ENCODE measurements around the gene FMO2.

Gene FMO2

DNA sequence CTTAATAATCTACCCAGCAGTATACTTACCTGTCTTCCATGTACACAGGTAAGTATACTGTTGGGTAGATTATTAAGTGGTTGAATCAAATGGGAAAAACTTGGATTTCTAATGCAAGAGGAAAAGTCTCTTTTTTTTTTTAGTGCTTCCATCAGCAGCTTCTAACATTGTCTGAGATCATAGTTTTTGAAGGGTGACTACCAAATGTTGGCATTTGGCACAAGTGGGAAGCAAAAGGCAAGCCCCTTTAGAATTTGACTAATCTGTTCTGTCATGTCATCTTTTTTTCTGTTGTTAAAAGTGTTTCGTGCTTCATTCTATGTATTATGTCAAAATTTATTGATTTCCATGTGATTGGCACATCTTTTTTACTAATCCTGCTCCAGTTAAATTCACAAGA is 63.7 kb downstream of the FMO2 start:
- H3K27me3 ChIP-seq (ENCODE audit: insufficient read depth, poor library complexity, severe bottlenecking), result no peaks in the 10 kb centered on the region
- TF ChIP-seq, protein P1, sequence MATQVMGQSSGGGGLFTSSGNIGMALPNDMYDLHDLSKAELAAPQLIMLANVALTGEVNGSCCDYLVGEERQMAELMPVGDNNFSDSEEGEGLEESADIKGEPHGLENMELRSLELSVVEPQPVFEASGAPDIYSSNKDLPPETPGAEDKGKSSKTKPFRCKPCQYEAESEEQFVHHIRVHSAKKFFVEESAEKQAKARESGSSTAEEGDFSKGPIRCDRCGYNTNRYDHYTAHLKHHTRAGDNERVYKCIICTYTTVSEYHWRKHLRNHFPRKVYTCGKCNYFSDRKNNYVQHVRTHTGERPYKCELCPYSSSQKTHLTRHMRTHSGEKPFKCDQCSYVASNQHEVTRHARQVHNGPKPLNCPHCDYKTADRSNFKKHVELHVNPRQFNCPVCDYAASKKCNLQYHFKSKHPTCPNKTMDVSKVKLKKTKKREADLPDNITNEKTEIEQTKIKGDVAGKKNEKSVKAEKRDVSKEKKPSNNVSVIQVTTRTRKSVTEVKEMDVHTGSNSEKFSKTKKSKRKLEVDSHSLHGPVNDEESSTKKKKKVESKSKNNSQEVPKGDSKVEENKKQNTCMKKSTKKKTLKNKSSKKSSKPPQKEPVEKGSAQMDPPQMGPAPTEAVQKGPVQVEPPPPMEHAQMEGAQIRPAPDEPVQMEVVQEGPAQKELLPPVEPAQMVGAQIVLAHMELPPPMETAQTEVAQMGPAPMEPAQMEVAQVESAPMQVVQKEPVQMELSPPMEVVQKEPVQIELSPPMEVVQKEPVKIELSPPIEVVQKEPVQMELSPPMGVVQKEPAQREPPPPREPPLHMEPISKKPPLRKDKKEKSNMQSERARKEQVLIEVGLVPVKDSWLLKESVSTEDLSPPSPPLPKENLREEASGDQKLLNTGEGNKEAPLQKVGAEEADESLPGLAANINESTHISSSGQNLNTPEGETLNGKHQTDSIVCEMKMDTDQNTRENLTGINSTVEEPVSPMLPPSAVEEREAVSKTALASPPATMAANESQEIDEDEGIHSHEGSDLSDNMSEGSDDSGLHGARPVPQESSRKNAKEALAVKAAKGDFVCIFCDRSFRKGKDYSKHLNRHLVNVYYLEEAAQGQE (IDR thresholded peaks at IDR 0.05; ENCODE audit: insufficient replicate concordance, low read depth), result no peak
- DNase-seq (ENCODE audit: low read depth in 1 of 2, low spot score in 1 of 2), result no peak
- no peak overlapping the region for H3K27ac ChIP-seq (replicated peaks)
- H3K4me3 ChIP-seq (replicated peaks; ENCODE audit: insufficient read depth, low read length), result no peak overlapping the region

DNA sequence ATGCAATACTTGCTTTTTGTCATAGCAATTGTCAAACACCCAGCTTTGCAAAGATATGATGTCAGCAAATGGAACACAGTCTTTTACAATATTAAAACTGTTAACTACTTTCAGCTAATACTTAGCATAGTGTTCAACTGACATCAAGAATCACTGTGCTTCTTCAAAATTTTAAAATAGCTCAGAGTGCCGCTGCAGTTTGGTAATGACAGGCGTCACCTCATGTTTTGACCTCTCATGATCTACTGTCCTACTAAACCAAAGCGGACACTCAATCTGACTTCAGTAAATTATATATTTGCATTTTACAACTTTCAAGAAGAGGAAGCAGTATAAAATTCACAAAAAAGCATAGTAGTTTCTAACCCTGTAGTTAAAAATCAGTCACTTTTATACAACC is 65.2 kb downstream of the FMO2 start:
- no peak for DNase-seq (ENCODE audit: low read depth in 1 of 2, low spot score in 1 of 2)
- Histone ChIP-seq H3K27ac (replicated peaks) (no peak overlapping the region), H3K4me3 (replicated peaks; ENCODE audit: insufficient read depth, low read length) (no peak overlapping the region), H3K27me3 (ENCODE audit: insufficient read depth, poor library complexity, severe bottlenecking) (no peaks in the 10 kb centered on the region)
- TF ChIP-seq POLR2AphosphoS5 (IDR thresholded peaks at IDR 0.05; ENCODE audit: low read depth), result no peak
- no peak for TF ChIP-seq GABPA (IDR thresholded peaks at IDR 0.05; ENCODE audit: low read depth)
- TF ChIP-seq, protein P2, sequence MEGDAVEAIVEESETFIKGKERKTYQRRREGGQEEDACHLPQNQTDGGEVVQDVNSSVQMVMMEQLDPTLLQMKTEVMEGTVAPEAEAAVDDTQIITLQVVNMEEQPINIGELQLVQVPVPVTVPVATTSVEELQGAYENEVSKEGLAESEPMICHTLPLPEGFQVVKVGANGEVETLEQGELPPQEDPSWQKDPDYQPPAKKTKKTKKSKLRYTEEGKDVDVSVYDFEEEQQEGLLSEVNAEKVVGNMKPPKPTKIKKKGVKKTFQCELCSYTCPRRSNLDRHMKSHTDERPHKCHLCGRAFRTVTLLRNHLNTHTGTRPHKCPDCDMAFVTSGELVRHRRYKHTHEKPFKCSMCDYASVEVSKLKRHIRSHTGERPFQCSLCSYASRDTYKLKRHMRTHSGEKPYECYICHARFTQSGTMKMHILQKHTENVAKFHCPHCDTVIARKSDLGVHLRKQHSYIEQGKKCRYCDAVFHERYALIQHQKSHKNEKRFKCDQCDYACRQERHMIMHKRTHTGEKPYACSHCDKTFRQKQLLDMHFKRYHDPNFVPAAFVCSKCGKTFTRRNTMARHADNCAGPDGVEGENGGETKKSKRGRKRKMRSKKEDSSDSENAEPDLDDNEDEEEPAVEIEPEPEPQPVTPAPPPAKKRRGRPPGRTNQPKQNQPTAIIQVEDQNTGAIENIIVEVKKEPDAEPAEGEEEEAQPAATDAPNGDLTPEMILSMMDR (IDR thresholded peaks at IDR 0.05; ENCODE audit: insufficient read depth, low read length), result no peak
- no peak for TF ChIP-seq SPI1 (IDR thresholded peaks at IDR 0.05; ENCODE audit: borderline replicate concordance, low read depth)
- TF ChIP-seq, protein P1 (IDR thresholded peaks at IDR 0.05; ENCODE audit: insufficient replicate concordance, low read depth), result no peak

DNA sequence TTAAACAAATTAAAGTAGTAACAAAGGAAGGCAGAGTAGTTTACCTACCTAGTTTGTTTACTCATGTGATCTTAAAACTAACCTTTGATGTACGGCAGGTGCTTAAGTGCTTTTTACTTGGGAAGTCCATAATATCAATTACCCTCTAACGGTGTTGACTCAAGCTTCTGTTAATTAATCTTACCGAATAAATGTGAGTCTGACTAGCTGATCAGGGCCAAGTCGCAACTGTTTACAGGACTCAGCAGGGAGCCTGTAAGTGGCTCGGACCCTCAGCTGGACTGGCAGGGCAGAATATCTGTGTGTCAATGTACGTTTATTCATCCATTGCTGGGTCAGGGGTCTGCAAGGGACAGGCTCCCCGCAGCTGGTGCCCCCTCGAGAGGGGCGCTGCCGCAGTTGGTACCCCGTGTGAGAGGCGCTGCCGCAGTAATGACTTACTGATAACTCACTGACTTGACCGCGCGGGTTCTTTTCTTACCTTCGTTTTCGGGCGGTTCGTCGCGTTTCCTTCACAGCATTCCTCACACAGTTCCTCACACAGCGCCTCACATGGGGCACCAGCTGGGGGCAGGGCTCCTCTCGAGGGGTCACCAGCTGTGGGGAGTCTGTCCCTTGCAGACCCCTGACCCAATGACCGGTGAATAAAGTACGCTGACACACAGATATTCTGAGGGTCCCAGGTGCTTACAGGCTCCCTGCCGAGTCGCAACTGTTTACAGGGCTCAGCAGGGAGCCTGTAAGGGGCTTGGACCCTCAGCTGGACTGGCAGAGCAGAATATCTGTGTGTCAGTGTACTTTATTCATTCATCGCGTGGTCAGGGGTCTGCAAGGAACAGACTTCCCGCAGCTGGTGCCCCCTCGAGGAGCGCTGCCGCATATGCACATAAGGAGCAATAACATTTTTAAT is 66.2 kb downstream of the FMO2 start:
- Histone ChIP-seq H3K27me3 (ENCODE audit: insufficient read depth, poor library complexity, severe bottlenecking) (no peaks in the 10 kb centered on the region), H3K4me3 (replicated peaks; ENCODE audit: insufficient read depth, low read length) (peak overlapping the region; percentile 49), H3K27ac (replicated peaks) (no peak overlapping the region)
- TF ChIP-seq, protein P2 (IDR thresholded peaks at IDR 0.05; ENCODE audit: insufficient read depth, low read length), result peak; percentile 42
- no peak for TF ChIP-seq POLR2AphosphoS5 (IDR thresholded peaks at IDR 0.05; ENCODE audit: low read depth)
- TF ChIP-seq, protein P1 (IDR thresholded peaks at IDR 0.05; ENCODE audit: insufficient replicate concordance, low read depth), result no peak
- no peak for TF ChIP-seq SPI1 (IDR thresholded peaks at IDR 0.05; ENCODE audit: borderline replicate concordance, low read depth)
- peak in 1 of 2 experiments; percentile 30 for DNase-seq (ENCODE audit: low read depth in 1 of 2, low spot score in 1 of 2)

Data from HL-60 (cell line).